ENCODE results near the gene GPRIN3. TPM values are rescaled to one million over a fixed set of nuclear protein-coding genes. Genes with fewer than 3 reads are reported as not detected.

Gene GPRIN3
- total and polyA plus RNA-seq, 2 of the 13 experiments (the other 11 are each of a cell fraction or from before 2014, with no cell fraction given) = not detected

DNA sequence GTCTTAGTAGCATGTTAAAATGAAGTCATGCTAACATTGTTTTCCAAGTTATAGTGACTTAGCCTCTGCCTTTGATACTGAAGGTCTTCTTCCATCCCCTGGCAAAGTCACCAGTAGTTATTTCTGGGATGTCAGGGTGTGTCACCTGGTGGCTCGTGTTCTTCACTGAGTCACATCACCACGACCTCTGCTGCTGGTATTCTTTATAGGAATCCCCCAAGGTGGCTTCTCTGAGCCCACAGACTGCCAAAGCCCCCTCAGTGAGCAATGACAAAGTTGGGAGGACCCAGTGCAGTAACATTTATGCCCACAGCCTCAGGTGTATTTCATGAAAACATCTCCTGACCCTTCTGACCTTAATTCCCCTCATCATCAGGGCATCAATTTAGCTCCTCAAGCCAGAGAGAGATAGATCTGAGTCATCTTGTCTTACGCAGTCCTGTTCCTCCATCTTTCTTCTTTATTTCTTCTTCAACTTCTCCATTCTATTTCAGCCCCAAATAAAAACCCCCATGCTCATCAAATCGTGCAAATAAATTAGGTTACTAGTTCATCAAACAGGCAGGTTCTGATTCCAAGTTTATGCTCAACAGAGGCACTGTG lies 29.3 kb upstream of the GPRIN3 start:
- TF ChIP-seq ZNF550 (CRISPR knock-in tag; IDR thresholded peaks at IDR 0.05; ENCODE audit: borderline replicate concordance) = no peak
- no peak for TF ChIP-seq RARG (CRISPR knock-in tag; IDR thresholded peaks at IDR 0.05; ENCODE audit: low read depth)
- no peak for TF ChIP-seq ZNF274 (CRISPR knock-in tag; IDR thresholded peaks at IDR 0.05)
- no peak for TF ChIP-seq FLYWCH1 (CRISPR knock-in tag; IDR thresholded peaks at IDR 0.05)
- intact Hi-C loops (cut with micrococcal nuclease; ENCODE audit: unreplicated experiment) = no loop called here
- H3K9me3 ChIP-seq (ENCODE audit: low read length) = no peaks in the 10 kb centered on the region
- ATAC-seq (no peak), DNase-seq (ENCODE audit: low spot score) (no peak), FAIRE-seq (no peak)
- no peak overlapping the region for H3K4me3 ChIP-seq (replicated peaks in 1 of 3; ENCODE audit: insufficient read depth in 1 of 3, low read depth in 2 of 3, low read length in 3 of 3)
- ChIA-PET CTCF (ENCODE audit: low intra/inter-chr PET ratio, low total read pairs) (no interaction called here), POLR2A (no interaction called here)
- no peaks in the 10 kb centered on the region for H3K4me1 ChIP-seq (ENCODE audit: insufficient read depth, low read length)
- in situ Hi-C loops (cut with HindIII; ENCODE audit: extremely low pct_ligation_motif_present, low pct_unique_long_range_greater_than_20kb) = no loop called here
- WGBS (ENCODE audit: low lambda C conversion rate) = 0% methylated on average over 3 of the region's 4 CpGs
- no peaks in the 10 kb centered on the region for H3K27me3 ChIP-seq (ENCODE audit: control insufficient read depth in 1 of 2, insufficient read depth in 2 of 2, low read length in 2 of 2)
- no peak overlapping the region for H3K27ac ChIP-seq (ENCODE audit: extremely low read length, insufficient read depth, low read length)
- H3K79me2 ChIP-seq (ENCODE audit: insufficient read depth, low read length) = no peaks in the 10 kb centered on the region
- H3K9ac ChIP-seq (ENCODE audit: insufficient read depth, low read depth, low read length) = no peak overlapping the region
- H2AFZ ChIP-seq (ENCODE audit: low read length) = no peak overlapping the region
- H3K4me2 ChIP-seq (ENCODE audit: low read depth, low read length) = no peak overlapping the region
- H4K20me1 ChIP-seq (ENCODE audit: insufficient read depth, low read length) = no peaks in the 10 kb centered on the region
- no peaks in the 10 kb centered on the region for H3K36me3 ChIP-seq (replicated peaks in 1 of 2; ENCODE audit: control insufficient read depth in 1 of 2, insufficient read depth in 2 of 2, low read length in 2 of 2)
- BruUV-seq (replicated peaks) = no TSS peak

GRCh38 chr4:89334830-89335229 lies 27.2 kb upstream of the GPRIN3 start:
- Histone ChIP-seq H3K4me2 (ENCODE audit: low read depth, low read length) (no peak overlapping the region), H2AFZ (ENCODE audit: low read length) (no peak overlapping the region), H3K9ac (ENCODE audit: insufficient read depth, low read depth, low read length) (no peak overlapping the region), H3K79me2 (ENCODE audit: insufficient read depth, low read length) (no peaks in the 10 kb centered on the region), H3K4me3 (replicated peaks in 1 of 3; ENCODE audit: insufficient read depth in 1 of 3, low read depth in 2 of 3, low read length in 3 of 3) (no peak overlapping the region), H4K20me1 (ENCODE audit: insufficient read depth, low read length) (no peaks in the 10 kb centered on the region), H3K4me1 (ENCODE audit: insufficient read depth, low read length) (no peaks in the 10 kb centered on the region), H3K27me3 (ENCODE audit: control insufficient read depth in 1 of 2, insufficient read depth in 2 of 2, low read length in 2 of 2) (no peaks in the 10 kb centered on the region), H3K27ac (ENCODE audit: extremely low read length, insufficient read depth, low read length) (no peak overlapping the region), H3K9me3 (ENCODE audit: low read length) (no peaks in the 10 kb centered on the region), H3K36me3 (replicated peaks in 1 of 2; ENCODE audit: control insufficient read depth in 1 of 2, insufficient read depth in 2 of 2, low read length in 2 of 2) (no peaks in the 10 kb centered on the region)
- WGBS (ENCODE audit: low lambda C conversion rate) = 5% methylated on average over 4 of the region's 4 CpGs
- ChIA-PET POLR2A (no interaction called here), CTCF (ENCODE audit: low intra/inter-chr PET ratio, low total read pairs) (no interaction called here)
- intact Hi-C loops (cut with micrococcal nuclease; ENCODE audit: unreplicated experiment) (no loop called here), in situ Hi-C loops (cut with HindIII; ENCODE audit: extremely low pct_ligation_motif_present, low pct_unique_long_range_greater_than_20kb) (no loop called here)
- no peak for FAIRE-seq
- no peak for DNase-seq (ENCODE audit: low spot score)
- no TSS peak for BruUV-seq (replicated peaks)
- ATAC-seq = no peak
- TF ChIP-seq CAMTA2 (CRISPR knock-in tag; IDR thresholded peaks at IDR 0.05; ENCODE audit: borderline replicate concordance) = no peak
- TF ChIP-seq, protein P1, sequence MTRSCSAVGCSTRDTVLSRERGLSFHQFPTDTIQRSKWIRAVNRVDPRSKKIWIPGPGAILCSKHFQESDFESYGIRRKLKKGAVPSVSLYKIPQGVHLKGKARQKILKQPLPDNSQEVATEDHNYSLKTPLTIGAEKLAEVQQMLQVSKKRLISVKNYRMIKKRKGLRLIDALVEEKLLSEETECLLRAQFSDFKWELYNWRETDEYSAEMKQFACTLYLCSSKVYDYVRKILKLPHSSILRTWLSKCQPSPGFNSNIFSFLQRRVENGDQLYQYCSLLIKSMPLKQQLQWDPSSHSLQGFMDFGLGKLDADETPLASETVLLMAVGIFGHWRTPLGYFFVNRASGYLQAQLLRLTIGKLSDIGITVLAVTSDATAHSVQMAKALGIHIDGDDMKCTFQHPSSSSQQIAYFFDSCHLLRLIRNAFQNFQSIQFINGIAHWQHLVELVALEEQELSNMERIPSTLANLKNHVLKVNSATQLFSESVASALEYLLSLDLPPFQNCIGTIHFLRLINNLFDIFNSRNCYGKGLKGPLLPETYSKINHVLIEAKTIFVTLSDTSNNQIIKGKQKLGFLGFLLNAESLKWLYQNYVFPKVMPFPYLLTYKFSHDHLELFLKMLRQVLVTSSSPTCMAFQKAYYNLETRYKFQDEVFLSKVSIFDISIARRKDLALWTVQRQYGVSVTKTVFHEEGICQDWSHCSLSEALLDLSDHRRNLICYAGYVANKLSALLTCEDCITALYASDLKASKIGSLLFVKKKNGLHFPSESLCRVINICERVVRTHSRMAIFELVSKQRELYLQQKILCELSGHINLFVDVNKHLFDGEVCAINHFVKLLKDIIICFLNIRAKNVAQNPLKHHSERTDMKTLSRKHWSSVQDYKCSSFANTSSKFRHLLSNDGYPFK (CRISPR knock-in tag; IDR thresholded peaks at IDR 0.05; ENCODE audit: borderline replicate concordance) = no peak
- TF ChIP-seq, protein P2, sequence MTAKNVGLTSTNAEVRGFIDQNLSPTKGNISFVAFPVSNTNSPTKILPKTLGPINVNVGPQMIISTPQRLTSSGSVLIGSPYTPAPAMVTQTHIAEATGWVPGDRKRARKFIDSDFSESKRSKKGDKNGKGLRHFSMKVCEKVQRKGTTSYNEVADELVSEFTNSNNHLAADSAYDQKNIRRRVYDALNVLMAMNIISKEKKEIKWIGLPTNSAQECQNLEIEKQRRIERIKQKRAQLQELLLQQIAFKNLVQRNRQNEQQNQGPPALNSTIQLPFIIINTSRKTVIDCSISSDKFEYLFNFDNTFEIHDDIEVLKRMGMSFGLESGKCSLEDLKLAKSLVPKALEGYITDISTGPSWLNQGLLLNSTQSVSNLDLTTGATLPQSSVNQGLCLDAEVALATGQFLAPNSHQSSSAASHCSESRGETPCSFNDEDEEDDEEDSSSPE (CRISPR knock-in tag; IDR thresholded peaks at IDR 0.05) = no peak
- no peak for TF ChIP-seq TAF15 (IDR thresholded peaks at IDR 0.05; ENCODE audit: low read depth, low read length, poor library complexity, severe bottlenecking)
- TF ChIP-seq HNF4A (CRISPR knock-in tag; IDR thresholded peaks at IDR 0.05) = no peak
- no peak for TF ChIP-seq FOXO1 (CRISPR knock-in tag; IDR thresholded peaks at IDR 0.05)
- no peak for TF ChIP-seq ZNF564 (CRISPR knock-in tag; IDR thresholded peaks at IDR 0.05)
- TF ChIP-seq, protein P3, sequence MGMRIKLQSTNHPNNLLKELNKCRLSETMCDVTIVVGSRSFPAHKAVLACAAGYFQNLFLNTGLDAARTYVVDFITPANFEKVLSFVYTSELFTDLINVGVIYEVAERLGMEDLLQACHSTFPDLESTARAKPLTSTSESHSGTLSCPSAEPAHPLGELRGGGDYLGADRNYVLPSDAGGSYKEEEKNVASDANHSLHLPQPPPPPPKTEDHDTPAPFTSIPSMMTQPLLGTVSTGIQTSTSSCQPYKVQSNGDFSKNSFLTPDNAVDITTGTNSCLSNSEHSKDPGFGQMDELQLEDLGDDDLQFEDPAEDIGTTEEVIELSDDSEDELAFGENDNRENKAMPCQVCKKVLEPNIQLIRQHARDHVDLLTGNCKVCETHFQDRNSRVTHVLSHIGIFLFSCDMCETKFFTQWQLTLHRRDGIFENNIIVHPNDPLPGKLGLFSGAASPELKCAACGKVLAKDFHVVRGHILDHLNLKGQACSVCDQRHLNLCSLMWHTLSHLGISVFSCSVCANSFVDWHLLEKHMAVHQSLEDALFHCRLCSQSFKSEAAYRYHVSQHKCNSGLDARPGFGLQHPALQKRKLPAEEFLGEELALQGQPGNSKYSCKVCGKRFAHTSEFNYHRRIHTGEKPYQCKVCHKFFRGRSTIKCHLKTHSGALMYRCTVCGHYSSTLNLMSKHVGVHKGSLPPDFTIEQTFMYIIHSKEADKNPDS (CRISPR knock-in tag; IDR thresholded peaks at IDR 0.05) = no peak

Measured in HepG2 (cell line).